HG02763 (cell line): ENCODE measurements around the gene FGF13.

Source experiments
- ATAC-seq: cut with Tn5 transposase; IDR thresholded peaks from one replicate; pipeline ENCODE4 v1.9.1; 2021; ENCODE audit warnings: mild to moderate bottlenecking, moderate library complexity; ENCODE audit not compliant: unreplicated experiment

Gene FGF13

DNA sequence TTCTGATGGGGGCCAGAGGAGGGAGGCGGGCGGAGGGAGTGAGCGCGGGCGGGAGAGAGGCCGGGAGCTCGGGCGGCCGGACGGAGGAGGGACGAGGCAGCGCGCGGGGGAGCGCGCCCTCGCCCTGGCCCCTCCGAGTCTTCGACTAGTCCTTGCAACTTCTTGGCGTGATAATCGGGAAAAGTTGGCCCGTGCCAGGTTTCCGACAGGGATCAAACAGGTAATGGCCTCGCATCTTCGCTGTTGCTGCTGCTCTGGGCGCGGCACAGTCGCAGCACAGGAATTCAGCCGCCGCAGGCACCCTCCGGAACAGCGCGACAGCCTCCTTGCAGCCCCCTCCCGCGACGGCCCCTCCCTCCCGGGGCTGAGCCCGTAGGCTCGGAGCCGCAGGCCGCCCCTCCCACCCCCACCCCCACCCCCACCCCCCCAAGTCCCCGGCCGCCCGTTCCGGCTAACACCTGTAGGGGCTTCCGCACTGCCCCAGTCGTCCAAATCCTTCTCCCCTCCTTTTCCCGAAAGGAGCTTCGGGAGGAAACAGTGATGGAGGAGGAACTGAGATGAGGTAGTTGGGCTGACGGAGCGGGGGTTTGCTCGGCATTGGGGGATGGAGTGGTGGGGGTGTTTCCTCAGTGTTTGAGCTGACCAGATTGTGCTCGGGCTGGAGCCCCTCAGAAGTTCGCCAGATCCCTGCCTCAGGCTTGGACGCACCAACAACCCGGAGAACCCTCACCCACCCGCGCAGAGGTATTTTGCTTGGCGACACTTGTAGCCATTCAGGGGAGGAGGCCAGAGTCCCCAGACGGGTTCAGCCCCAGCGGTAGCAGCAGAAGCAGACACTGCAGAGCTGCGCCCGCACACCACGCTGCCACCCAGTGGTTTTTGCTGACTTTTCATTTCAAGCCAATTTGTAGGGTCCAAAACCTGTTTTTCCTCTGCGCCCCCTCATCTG lies at the start of gene FGF13:
TSS of gene FGF13 (minus strand) at position 319 of the 949 bp plus-strand sequence. CDS start 714 bp downstream, outside the sequence.
- no peak for ATAC-seq

- ATAC-seq, result no peak
Measured at GRCh38 chrX:138759217-138759943, 47.9 kb upstream of the FGF13 start.

DNA sequence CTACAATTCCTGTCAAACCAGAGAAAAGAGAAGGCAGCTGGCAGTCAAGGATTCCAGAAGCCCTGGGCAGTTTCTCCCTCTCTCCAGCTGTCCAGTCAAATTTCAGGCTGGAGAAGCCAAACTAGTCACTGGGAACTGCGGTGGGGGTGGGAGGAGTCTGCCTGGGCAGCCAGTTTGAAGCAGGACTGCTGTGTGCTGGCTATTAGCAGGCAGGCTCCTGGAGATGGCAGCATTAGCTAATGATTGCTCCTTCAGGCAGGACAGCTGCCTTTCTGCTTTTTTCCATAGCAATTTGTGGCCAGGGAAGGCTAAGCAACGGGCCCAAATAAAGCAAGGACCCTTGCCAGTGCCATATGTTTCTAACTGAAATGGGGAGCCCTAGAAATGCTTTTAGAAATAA lies 44.7 kb upstream of the FGF13 start:
- no peak for ATAC-seq

- no peak for ATAC-seq
Measured at GRCh38 chrX:138754861-138755260, 43.3 kb upstream of the FGF13 start.

DNA sequence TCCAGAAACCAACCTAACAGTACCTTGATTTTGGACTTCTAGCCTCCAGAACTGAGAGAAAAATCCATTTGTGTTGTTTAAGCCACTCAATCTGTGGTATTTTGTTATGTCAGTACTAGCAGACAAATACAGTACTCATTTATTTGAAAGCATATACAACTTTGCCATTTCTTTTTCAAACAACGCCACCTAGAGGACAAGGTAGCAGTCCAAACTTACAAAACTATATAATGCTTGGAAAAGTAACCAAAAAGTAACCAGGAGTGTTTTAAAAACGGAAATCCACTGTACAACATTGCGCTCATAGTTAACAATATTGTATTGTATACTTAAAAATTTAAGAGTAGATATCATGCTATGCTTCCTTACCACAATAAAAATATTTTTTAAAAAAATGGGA lies 37.0 kb upstream of the FGF13 start:
- ATAC-seq, result no peak

GRCh38 chrX:138745196-138745595 lies 33.7 kb upstream of the FGF13 start:
- ATAC-seq, result peak; percentile 76

DNA sequence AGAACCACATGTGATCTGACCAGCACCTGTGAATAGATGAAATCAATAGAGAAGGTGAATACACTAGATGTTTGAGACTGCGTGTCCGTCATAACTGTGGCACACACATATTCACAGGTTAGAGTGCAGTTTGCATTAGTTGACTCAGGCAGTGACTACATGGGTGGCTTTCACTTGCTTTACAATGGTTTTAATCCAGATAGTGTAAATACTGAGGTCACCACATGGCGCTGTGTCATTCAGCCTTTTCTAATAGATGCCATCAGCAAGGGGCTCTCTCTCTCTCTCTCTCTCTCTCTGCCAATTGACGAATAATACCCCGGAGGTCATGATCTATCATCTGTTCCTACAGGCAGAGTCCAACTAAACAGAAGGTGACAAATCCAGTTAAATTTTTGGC lies 30.7 kb upstream of the FGF13 start:
- no peak for ATAC-seq

GRCh38 chrX:138740341-138740740 lies 28.8 kb upstream of the FGF13 start:
- ATAC-seq, result no peak

DNA sequence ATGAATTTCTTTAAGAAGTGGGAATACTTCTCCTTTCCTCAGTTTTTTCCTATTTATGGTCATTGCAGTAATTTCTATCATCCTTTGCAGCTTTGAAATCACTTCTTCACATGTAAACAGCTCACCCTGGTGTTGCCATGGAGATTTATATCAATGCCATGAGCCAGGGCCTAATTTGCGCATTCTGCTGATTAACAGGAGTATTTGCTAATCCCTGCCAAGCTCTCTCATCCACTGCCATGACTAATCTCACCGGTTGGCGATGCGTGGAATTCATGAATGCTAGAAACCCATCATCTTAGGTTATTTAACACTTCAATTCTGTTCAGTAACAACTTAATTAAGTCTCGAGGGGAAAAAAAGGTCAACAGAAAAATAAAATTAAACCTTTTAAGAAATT lies 11.8 kb upstream of the FGF13 start:
- no peak for ATAC-seq

DNA sequence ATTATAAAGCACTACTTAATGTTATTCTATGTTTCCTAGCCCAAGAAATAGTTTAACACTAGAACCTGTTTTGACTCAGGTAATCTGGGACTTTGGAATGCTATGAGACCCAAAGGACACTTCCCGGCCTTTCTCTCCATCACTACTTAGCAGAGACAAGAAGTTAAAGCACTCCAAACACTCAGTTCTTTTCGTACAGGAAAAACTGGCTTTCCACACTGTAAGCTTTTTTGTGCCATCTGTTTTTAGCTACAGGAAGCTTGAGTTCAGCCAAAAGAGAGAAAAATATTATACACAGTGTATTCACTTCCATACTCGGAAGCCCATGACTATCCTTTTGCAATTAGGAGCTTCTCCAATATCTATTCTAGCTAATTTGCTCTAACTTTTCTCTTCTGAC lies 7.9 kb upstream of the FGF13 start:
- no peak for ATAC-seq

GRCh38 chrX:138718941-138719340 lies 7.4 kb upstream of the FGF13 start:
- no peak for ATAC-seq

- no peak for ATAC-seq
Measured at GRCh38 chrX:138710866-138711341, 613 bp downstream of the FGF13 start.

- ATAC-seq, result no peak
Measured at GRCh38 chrX:138709886-138710791, 1.4 kb downstream of the FGF13 start.

DNA sequence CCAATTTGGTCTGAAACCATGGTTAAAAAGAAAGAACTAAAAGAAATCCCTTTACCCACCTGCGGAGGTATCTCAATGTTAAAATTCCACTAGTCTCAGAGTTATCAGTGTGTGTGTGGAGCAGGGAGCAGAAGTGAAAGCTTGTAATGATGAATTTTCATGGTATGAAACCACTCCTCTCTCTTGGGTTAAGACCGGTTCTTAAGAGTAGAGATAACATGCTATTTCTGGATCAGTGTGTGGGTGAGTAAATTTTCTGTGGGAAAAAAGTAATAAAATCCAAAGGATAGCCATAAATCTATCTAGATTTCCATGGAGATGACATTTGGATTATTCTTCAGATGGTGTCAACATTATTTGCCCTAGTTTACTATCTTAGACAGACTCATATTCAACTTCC lies 3.2 kb downstream of the FGF13 start:
- no peak for ATAC-seq

DNA sequence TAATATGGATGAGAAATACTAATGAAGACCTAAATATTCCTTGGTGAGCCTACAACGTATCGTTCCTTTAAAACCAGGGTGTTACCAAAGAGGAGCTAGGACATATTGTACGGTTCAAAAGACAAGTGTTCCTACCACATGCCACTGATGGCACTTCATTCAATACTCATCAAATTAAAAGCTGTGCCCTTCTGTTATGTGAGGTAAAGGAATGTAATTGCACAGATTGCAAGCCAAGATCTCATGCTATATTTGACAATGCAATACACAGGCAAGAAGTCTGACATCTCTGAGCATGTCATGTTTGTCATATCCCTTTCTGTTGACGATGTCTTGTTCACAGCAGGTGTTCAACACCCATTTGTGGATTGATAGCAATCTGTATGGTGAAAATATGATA lies 6.9 kb downstream of the FGF13 start:
- ATAC-seq, result no peak

- no peak for ATAC-seq
Measured at GRCh38 chrX:138704101-138704500, 7.4 kb downstream of the FGF13 start.

DNA sequence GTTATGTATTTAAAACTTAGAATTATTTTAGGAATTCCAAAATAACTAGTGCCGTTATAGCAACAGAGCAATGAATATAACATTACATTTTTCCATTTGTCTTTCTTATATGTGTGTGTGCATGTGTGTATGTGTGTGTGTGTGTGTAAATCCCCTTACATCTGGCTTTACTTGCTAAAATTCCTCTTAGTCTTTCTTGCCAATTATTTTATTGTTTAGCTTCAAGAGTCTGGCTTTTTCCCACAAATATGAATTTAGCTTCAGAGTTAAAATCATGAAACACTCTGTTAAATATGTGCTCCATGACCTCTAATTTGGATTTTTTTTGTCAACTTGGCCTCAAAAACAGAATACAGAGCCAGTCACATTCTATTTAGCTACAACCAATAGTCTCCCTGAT lies 18.9 kb downstream of the FGF13 start:
- no peak for ATAC-seq

- ATAC-seq, result no peak
Measured at GRCh38 chrX:138691186-138691585, 20.3 kb downstream of the FGF13 start.

- ATAC-seq, result no peak
Measured at GRCh38 chrX:138690591-138690990, 20.9 kb downstream of the FGF13 start.

- no peak for ATAC-seq
Measured at GRCh38 chrX:138683600-138683999, 27.9 kb downstream of the FGF13 start.

GRCh38 chrX:138669693-138670092 lies 41.8 kb downstream of the FGF13 start:
- ATAC-seq, result no peak
